ENCODE data around the gene TKTL1.

DNA sequence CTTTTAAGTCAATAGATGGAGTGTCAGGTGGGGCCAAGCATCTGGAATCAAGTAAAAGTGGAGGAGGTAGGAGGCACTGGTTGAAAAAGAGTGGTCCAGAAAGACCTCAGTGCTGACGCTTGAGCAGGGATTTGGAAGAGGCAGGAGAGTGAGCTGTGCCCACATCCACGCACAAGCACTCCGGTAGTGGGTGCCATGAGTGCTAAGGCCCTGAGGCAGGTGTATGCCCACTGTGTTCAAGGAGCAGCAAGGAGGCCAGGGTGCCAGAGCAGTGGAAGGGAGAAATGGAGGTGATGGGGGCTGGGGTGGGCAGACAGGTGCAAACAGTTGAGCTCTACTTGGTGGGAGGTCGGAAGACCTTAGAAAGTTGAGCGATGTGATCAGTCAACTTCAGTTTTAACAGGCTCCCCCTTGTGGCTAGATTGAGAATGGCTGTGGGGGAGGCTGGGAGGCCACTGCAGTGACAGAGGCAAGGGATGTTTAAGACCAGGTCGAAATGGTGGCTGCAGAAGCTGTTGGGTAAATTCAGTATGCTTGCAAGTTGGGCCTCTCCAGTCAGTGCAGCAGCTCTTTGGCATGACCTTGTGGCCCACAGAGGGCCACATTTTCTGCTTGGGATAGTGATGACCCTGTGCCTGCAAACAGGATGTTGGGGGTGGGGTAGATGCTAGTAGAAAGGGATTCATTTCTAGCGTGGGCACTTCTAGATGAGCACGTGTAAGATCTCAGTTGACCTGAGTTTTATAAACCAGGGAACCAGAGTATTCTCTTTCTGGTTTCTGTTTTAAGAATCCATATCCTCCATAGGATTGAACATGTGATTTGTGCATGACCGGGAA lies 12.7 kb downstream of the TKTL1 start:
- TF ChIP-seq CTCF (IDR thresholded peaks at IDR 0.05) (peak; percentile 53 to 71 (median 62)), POLR2A (IDR thresholded peaks at IDR 0.05) (no peak)
